GM23248 (cell line): ENCODE measurements around the gene ACSS1. TPM values are rescaled to one million over a fixed set of nuclear protein-coding genes. Genes with fewer than 3 reads are reported as not detected.

Experiments used
- DNase-seq: peaks from one replicate; pipeline ENCODE4 v3.0.0-alpha.2; 2015
- H2AFZ ChIP-seq: fragments of 200-600 bp; sonication (generic); 2 replicates; pipeline ENCODE4 v1.6.1; 2016; ENCODE audit warnings: antibody characterized with exemption
- H3F3A ChIP-seq: fragments of 200-600 bp; sonication (generic); 2 replicates; pipeline ENCODE4 v1.6.1; 2016; ENCODE audit warnings: mild to moderate bottlenecking, antibody characterized with exemption, mixed run types; ENCODE audit not compliant: insufficient read depth
- H3K27ac ChIP-seq: fragments of 200-600 bp; sonication (generic); 2 replicates; pipeline ENCODE4 v1.5.1; 2016; ENCODE audit warnings: mild to moderate bottlenecking
- H3K27me3 ChIP-seq: fragments of 200-600 bp; sonication (generic); replicated peaks from 2 replicates; pipeline ENCODE4 v1.6.1; 2016; ENCODE audit warnings: mild to moderate bottlenecking; ENCODE audit not compliant: insufficient read depth
- H3K36me3 ChIP-seq: fragments of 200-600 bp; sonication (generic); 2 replicates; pipeline ENCODE4 v1.6.1; 2016; ENCODE audit warnings: low read depth, mild to moderate bottlenecking
- H3K4me1 ChIP-seq: fragments of 200-600 bp; sonication (generic); 2 replicates; pipeline ENCODE4 v1.6.1; 2016; ENCODE audit warnings: mild to moderate bottlenecking; ENCODE audit not compliant: insufficient read depth
- H3K4me2 ChIP-seq: fragments of 200-600 bp; sonication (generic); one replicate; pipeline ENCODE4 v1.6.1; 2016; ENCODE audit warnings: mild to moderate bottlenecking; ENCODE audit not compliant: unreplicated experiment
- H3K4me3 ChIP-seq: fragments of 200-600 bp; sonication (generic); 2 replicates; pipeline ENCODE4 v1.5.1; 2016; ENCODE audit warnings: mild to moderate bottlenecking
- H3K79me2 ChIP-seq: fragments of 200-600 bp; sonication (generic); 2 replicates; pipeline ENCODE4 v1.6.1; 2016; ENCODE audit warnings: mild to moderate bottlenecking; ENCODE audit not compliant: insufficient read depth
- H3K9ac ChIP-seq: fragments of 200-600 bp; sonication (generic); 2 replicates; pipeline ENCODE4 v1.6.1; 2016; ENCODE audit warnings: mild to moderate bottlenecking
- H3K9me2 ChIP-seq: fragments of 200-600 bp; sonication (generic); 2 replicates; pipeline ENCODE4 v1.6.1; 2016; ENCODE audit warnings: mixed run types, mild to moderate bottlenecking, moderate library complexity; ENCODE audit not compliant: insufficient read depth
- H3K9me3 ChIP-seq: fragments of 200-600 bp; sonication (generic); one replicate; pipeline ENCODE4 v1.6.1; 2017; ENCODE audit warnings: low read depth
- H4K20me1 ChIP-seq: fragments of 200-600 bp; sonication (generic); 2 replicates; pipeline ENCODE4 v1.6.0; 2016; ENCODE audit not compliant: insufficient read depth
- EZH2 ChIP-seq: fragments of 200-600 bp; sonication (generic); IDR thresholded peaks from 2 replicates; pipeline ENCODE4 v1.6.1; 2018; ENCODE audit warnings: antibody characterized with exemption, mild to moderate bottlenecking; ENCODE audit not compliant: insufficient read depth, poor library complexity, severe bottlenecking
- EZH2phosphoT487 ChIP-seq: fragments of 200-600 bp; sonication (generic); IDR thresholded peaks from 2 replicates; pipeline ENCODE4 v1.6.1; 2018; ENCODE audit warnings: antibody characterized with exemption, moderate library complexity, mild to moderate bottlenecking, low read depth; ENCODE audit not compliant: insufficient read depth
- WGBS, 2 experiments: methylation state at CpG; one replicate each; pipeline ENCODE4 v1.1.6; 2015 to 2017; ENCODE audit warnings: low lambda C conversion rate in 2 of 2, low coverage in 1 of 2; ENCODE audit errors: missing lambda C conversion rate in 2 of 2; 5-methylcytosine and 5-hydroxymethylcytosine counted together
- in situ Hi-C: fragments of 300-500 bp; cut with MboI; formaldehyde crosslinking; loops from 2 replicates; pipeline ENCODE4 v1.15.0; 2020
- polyA plus RNA-seq: library from polyadenylated mRNA; unstranded; fragments of >200 nt; fragmentation: Nextera tagmentation; extraction: Ambion mirVana; gene quantifications from 2 replicates; pipeline ENCODE4 v1.2.1, GENCODE V29; 2016
- total RNA-seq: library from RNA; depleted of rRNA; stranded (reverse); fragments of >200 nt; shearing (Covaris generic); gene quantifications from 2 replicates; pipeline ENCODE4 v1.2.3, GENCODE V29; 2014

Gene ACSS1
- total and polyA plus RNA-seq, 2 experiments from 2014 or later = 0.94 to 1.1 TPM

- H3K4me3 ChIP-seq = no peak overlapping the region
- H3K9me3 ChIP-seq = no peaks in the 10 kb centered on the region
- H3F3A ChIP-seq = no peaks in the 10 kb centered on the region
- no peak overlapping the region for H2AFZ ChIP-seq
- no peaks in the 10 kb centered on the region for H3K9me2 ChIP-seq
- no peak overlapping the region for H3K27ac ChIP-seq
- DNase-seq = no peak
- in situ Hi-C loops = no loop called here
- H3K79me2 ChIP-seq = no peaks in the 10 kb centered on the region
- TF ChIP-seq EZH2phosphoT487 (no peak), EZH2 (no peak)
- WGBS, 2 experiments = 52 to 56% methylated on average over 6 of the region's 6 CpGs
- no peak overlapping the region for H3K9ac ChIP-seq
- peaks cover 53% of the 10 kb centered on the region for H3K27me3 ChIP-seq
- no peak overlapping the region for H3K4me2 ChIP-seq
- H3K36me3 ChIP-seq = no peaks in the 10 kb centered on the region
- no peaks in the 10 kb centered on the region for H4K20me1 ChIP-seq
- no peaks in the 10 kb centered on the region for H3K4me1 ChIP-seq
These were observed 30.3 kb upstream of the ACSS1 start for GRCh38 chr20:25088267-25088666.

- in situ Hi-C loops = no loop called here
- Histone ChIP-seq H4K20me1 (no peaks in the 10 kb centered on the region), H3F3A (no peaks in the 10 kb centered on the region), H3K27me3 (peaks cover 62% of the 10 kb centered on the region), H3K27ac (no peak overlapping the region), H3K4me1 (no peaks in the 10 kb centered on the region), H3K79me2 (no peaks in the 10 kb centered on the region), H2AFZ (no peak overlapping the region), H3K36me3 (no peaks in the 10 kb centered on the region), H3K4me3 (no peak overlapping the region), H3K9ac (no peak overlapping the region), H3K4me2 (no peak overlapping the region), H3K9me3 (no peaks in the 10 kb centered on the region), H3K9me2 (no peaks in the 10 kb centered on the region)
- 58 to 66% methylated on average over 4 of the region's 4 CpGs for WGBS, 2 experiments
- no peak for DNase-seq
- TF ChIP-seq EZH2phosphoT487 (no peak), EZH2 (no peak)
These were observed 29.4 kb upstream of the ACSS1 start for GRCh38 chr20:25087186-25087929.

GRCh38 chr20:25085756-25086495, 28.0 kb upstream of the ACSS1 start:
- no peaks in the 10 kb centered on the region for H3F3A ChIP-seq
- H3K9ac ChIP-seq = no peak overlapping the region
- DNase-seq = no peak
- TF ChIP-seq EZH2 (no peak), EZH2phosphoT487 (no peak)
- no peaks in the 10 kb centered on the region for H4K20me1 ChIP-seq
- no peaks in the 10 kb centered on the region for H3K79me2 ChIP-seq
- H3K4me2 ChIP-seq = no peak overlapping the region
- peaks cover 74% of the 10 kb centered on the region for H3K27me3 ChIP-seq
- 56 to 58% methylated on average over 10 of the region's 10 CpGs for WGBS, 2 experiments
- no peak overlapping the region for H3K27ac ChIP-seq
- no peaks in the 10 kb centered on the region for H3K36me3 ChIP-seq
- H3K9me2 ChIP-seq = no peaks in the 10 kb centered on the region
- in situ Hi-C loops = no loop called here
- no peak overlapping the region for H2AFZ ChIP-seq
- H3K4me3 ChIP-seq = no peak overlapping the region
- no peaks in the 10 kb centered on the region for H3K9me3 ChIP-seq
- H3K4me1 ChIP-seq = no peaks in the 10 kb centered on the region

- 3 to 4% methylated on average over 36 of the region's 36 CpGs for WGBS, 2 experiments
- in situ Hi-C loops = no loop called here
- H3K79me2 ChIP-seq = no peaks in the 10 kb centered on the region
- no peaks in the 10 kb centered on the region for H3K9me2 ChIP-seq
- H3K9me3 ChIP-seq = no peaks in the 10 kb centered on the region
- H3K36me3 ChIP-seq = no peaks in the 10 kb centered on the region
- TF ChIP-seq EZH2 (no peak), EZH2phosphoT487 (no peak)
- H2AFZ ChIP-seq = no peak overlapping the region
- H3F3A ChIP-seq = no peaks in the 10 kb centered on the region
- no peak overlapping the region for H3K4me3 ChIP-seq
- no peak for DNase-seq
- no peak overlapping the region for H3K9ac ChIP-seq
- H3K4me1 ChIP-seq = no peaks in the 10 kb centered on the region
- no peak overlapping the region for H3K27ac ChIP-seq
- no peaks in the 10 kb centered on the region for H4K20me1 ChIP-seq
- no peak overlapping the region for H3K4me2 ChIP-seq
- H3K27me3 ChIP-seq = peaks cover 79% of the 10 kb centered on the region
These were observed 26.8 kb upstream of the ACSS1 start for GRCh38 chr20:25084626-25085187.
